Neural cell (in vitro differentiated cells): Measurements from ENCODE around the gene NUDT12.

ENCODE experiments used
- EZH2 ChIP-seq: fragments of 200-600, 300-800 bp; shearing (Covaris generic), sonication (generic); IDR thresholded peaks from 2 replicates; pipeline ENCODE4 v1.6.1; 2014; ENCODE audit warnings: antibody characterized with exemption, low read length, borderline replicate concordance, mild to moderate bottlenecking; ENCODE audit not compliant: insufficient read depth, poor library complexity, severe bottlenecking
- POLR2AphosphoS5 ChIP-seq: IDR thresholded peaks from 2 replicates; pipeline ENCODE4 v1.6.1; 2012
- RAD21 ChIP-seq: fragments of 450-650 bp; conservative IDR thresholded peaks from 2 replicates; pipeline ENCODE4 v1.6.1; 2014; ENCODE audit warnings: antibody characterized with exemption, mild to moderate bottlenecking, moderate library complexity
- REST ChIP-seq: IDR thresholded peaks from 2 replicates; pipeline ENCODE4 v1.6.1; 2012; ENCODE audit warnings: borderline replicate concordance
- SMC3 ChIP-seq: fragments of 450-650 bp; conservative IDR thresholded peaks from 2 replicates; pipeline ENCODE4 v1.6.1; 2014; ENCODE audit warnings: antibody characterized with exemption, mild to moderate bottlenecking, moderate library complexity; ENCODE audit not compliant: poor library complexity
- TF ChIP-seq, protein P1 (sequence below): fragments of 450-650 bp; IDR thresholded peaks from 2 replicates; pipeline ENCODE4 v1.5.1; 2014; ENCODE audit warnings: antibody characterized with exemption, mild to moderate bottlenecking, moderate library complexity; ENCODE audit not compliant: poor library complexity, severe bottlenecking

GRCh38 chr5:103582364-103582763 lies 19.8 kb upstream of the NUDT12 start:
- TF ChIP-seq, protein P1, sequence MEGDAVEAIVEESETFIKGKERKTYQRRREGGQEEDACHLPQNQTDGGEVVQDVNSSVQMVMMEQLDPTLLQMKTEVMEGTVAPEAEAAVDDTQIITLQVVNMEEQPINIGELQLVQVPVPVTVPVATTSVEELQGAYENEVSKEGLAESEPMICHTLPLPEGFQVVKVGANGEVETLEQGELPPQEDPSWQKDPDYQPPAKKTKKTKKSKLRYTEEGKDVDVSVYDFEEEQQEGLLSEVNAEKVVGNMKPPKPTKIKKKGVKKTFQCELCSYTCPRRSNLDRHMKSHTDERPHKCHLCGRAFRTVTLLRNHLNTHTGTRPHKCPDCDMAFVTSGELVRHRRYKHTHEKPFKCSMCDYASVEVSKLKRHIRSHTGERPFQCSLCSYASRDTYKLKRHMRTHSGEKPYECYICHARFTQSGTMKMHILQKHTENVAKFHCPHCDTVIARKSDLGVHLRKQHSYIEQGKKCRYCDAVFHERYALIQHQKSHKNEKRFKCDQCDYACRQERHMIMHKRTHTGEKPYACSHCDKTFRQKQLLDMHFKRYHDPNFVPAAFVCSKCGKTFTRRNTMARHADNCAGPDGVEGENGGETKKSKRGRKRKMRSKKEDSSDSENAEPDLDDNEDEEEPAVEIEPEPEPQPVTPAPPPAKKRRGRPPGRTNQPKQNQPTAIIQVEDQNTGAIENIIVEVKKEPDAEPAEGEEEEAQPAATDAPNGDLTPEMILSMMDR = peak; percentile 77
- TF ChIP-seq EZH2 = no peak
- no peak for TF ChIP-seq POLR2AphosphoS5
- no peak for TF ChIP-seq REST
- TF ChIP-seq RAD21 = peak; percentile 80
- TF ChIP-seq SMC3 = peak; percentile 76
